ENCODE measurements around the gene EMX1. TPM values are rescaled to one million over a fixed set of nuclear protein-coding genes. Genes with fewer than 3 reads are reported as not detected.

Gene EMX1
- total RNA-seq (2014; rRNA removed; shearing (Covaris generic); ENCODE audit: low replicate concordance), result 0.55 and 0.81 TPM in 2 replicates

DNA sequence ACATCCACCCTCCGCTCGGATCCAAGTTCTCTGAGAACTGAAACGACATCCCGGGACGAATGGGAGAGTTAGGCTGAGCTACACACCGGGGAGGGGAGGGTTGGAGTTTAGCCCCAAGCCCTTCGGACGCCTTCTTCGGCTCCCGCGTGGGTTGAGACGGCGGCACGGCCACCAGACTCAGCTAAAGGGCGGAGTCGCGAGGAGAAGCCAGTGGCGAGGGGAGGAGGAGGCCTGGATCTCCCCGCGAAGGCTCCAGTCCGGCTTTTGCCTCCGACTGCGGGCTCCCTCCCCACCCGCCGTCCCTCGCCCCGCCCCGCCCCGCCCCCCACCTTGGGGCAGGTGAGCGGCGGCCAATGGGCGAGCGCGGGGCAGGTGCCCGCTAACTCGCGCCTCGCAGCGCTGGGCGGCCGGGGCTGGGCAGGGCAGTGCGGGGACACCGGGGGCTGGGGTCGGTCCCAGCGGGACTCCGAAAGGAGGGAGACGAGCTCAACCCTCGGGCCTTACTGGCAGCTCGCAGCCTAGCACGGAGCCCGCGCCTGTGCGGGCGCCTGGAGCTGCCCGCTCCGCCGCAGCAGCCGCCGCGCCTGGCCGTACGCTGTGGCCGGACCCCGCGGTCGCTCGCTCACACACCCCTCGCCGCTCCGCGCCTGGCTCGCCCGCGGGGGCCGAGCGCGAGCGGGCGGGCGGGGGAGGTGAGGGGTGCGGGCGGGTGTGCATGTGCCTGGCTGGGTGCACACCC, at the start of gene EMX1:
TSS of gene EMX1 (plus strand) at position 382 of the 739 bp plus-strand sequence. CDS start at position 716, 334 bp downstream.
- in situ Hi-C loops (cut with HindIII; ENCODE audit: low pct_unique_long_range_greater_than_20kb, low sequenced_read_pairs), result no loop called here

DNA sequence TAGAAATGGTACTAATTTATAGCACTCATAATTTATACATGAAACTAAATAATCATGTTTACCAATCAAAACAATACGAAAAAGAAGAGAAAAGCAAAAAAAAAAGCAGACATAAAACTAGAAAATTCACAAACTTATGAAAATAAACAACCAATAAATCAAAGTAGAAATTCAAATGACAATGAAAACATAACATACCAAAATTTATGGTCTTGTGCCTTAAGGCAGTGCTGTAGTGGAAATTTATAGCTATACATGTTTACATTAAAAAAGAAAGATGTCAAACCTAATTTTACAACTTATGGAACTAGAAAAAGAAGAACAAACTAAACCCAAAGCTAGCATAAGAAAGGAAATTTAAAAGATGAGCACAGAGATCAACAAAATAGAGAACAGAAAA, 46.3 kb upstream of the EMX1 start:
- DNase-seq (ENCODE audit: low read depth), result no peak

More for the DNA sequence above, at the start of gene EMX1:
- peak; percentile 67 for DNase-seq (ENCODE audit: low read depth)

GRCh38 chr2:72871880-72872279, 45.4 kb upstream of the EMX1 start:
- no peak for DNase-seq (ENCODE audit: low read depth)
- in situ Hi-C loops (cut with HindIII; ENCODE audit: low pct_unique_long_range_greater_than_20kb, low sequenced_read_pairs), result no loop called here

More for the DNA sequence above, 46.3 kb upstream of the EMX1 start:
- in situ Hi-C loops (cut with HindIII; ENCODE audit: low pct_unique_long_range_greater_than_20kb, low sequenced_read_pairs), result no loop called here

DNA sequence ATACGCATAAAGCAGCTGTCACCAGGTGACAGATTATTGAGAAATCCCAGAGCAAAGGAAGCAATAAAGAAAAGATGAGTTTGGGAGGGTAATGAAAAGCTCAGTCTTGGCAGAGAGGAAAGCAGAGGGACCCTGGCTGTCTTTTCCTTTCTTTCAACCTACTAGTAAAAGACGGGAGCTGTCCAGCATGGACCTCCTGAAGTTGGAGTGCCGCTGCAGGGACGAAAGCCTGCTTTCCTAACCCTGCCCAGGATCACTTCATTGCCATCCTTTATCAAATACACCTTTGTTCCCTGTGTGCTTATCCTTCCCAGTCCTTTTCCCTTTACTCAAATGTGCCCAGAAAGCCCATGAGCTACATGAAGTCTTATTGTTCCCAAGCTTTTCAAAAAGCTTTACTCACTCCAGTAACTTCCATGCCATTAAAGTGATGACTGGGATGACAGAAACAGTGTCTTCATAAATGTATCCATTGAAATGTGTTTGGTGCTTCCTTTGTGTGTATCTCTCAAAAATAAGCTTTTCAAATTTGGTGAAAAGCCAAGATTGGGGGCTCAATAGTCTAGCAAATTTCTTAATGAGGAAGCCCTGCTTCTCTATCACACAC, 33.9 kb upstream of the EMX1 start:
- DNase-seq (ENCODE audit: low read depth), result peak; percentile 52
- in situ Hi-C loops (cut with HindIII; ENCODE audit: low pct_unique_long_range_greater_than_20kb, low sequenced_read_pairs), result no loop called here

- DNase-seq (ENCODE audit: low read depth), result peak; percentile 10
- in situ Hi-C loops (cut with HindIII; ENCODE audit: low pct_unique_long_range_greater_than_20kb, low sequenced_read_pairs), result no loop called here
Measured at GRCh38 chr2:72886505-72887031, 30.8 kb upstream of the EMX1 start.

- peak; percentile 78 for DNase-seq (ENCODE audit: low read depth)
- in situ Hi-C loops (cut with HindIII; ENCODE audit: low pct_unique_long_range_greater_than_20kb, low sequenced_read_pairs), result no loop called here
Measured at GRCh38 chr2:72887032-72887739, 30.1 kb upstream of the EMX1 start, which contains the start of gene SPR. TSS of gene SPR (plus strand) at chr2:72887408. CDS start at chr2:72887433, 25 bp downstream.

DNA sequence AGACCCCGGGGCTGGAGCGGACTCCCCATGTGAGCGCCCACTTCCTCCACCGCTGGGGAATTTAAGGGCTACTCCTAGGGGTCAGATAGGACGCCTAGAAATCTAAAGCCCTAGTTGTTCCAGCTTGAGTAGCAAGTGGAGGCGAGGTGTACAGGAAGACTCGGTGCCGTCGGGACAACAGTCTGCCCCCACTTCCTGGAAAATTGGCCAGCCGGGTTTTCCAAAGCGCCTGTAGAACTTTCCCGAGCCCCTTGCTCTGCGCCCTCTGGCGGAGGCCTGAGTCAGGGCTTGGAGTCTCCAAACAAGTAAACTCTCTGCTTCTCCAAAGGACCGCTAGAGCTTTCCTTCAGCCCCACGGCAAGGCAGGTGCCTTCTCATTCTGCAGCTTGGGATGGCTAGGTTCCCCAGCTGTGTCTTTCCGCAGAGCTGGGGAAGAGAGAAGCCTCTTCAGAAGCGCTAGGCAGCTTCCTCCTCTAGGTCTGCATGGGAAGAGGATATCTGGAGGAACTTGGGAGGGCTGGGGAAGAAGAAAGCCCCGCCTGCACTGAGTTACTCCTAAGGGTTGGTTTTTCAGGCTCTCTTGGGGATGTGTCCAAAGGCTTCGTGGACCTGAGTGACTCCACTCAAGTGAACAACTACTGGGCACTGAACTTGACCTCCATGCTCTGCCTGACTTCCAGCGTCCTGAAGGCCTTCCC, 29.4 kb upstream of the EMX1 start:
- no peak for DNase-seq (ENCODE audit: low read depth)
- in situ Hi-C loops (cut with HindIII; ENCODE audit: low pct_unique_long_range_greater_than_20kb, low sequenced_read_pairs), result no loop called here

- in situ Hi-C loops (cut with HindIII; ENCODE audit: low pct_unique_long_range_greater_than_20kb, low sequenced_read_pairs), result no loop called here
- no peak for DNase-seq (ENCODE audit: low read depth)
Measured at GRCh38 chr2:72888438-72889202, 28.7 kb upstream of the EMX1 start.

- DNase-seq (ENCODE audit: low read depth), result no peak
- in situ Hi-C loops (cut with HindIII; ENCODE audit: low pct_unique_long_range_greater_than_20kb, low sequenced_read_pairs), result no loop called here
Measured at GRCh38 chr2:72889991-72890390, 27.3 kb upstream of the EMX1 start.

DNA sequence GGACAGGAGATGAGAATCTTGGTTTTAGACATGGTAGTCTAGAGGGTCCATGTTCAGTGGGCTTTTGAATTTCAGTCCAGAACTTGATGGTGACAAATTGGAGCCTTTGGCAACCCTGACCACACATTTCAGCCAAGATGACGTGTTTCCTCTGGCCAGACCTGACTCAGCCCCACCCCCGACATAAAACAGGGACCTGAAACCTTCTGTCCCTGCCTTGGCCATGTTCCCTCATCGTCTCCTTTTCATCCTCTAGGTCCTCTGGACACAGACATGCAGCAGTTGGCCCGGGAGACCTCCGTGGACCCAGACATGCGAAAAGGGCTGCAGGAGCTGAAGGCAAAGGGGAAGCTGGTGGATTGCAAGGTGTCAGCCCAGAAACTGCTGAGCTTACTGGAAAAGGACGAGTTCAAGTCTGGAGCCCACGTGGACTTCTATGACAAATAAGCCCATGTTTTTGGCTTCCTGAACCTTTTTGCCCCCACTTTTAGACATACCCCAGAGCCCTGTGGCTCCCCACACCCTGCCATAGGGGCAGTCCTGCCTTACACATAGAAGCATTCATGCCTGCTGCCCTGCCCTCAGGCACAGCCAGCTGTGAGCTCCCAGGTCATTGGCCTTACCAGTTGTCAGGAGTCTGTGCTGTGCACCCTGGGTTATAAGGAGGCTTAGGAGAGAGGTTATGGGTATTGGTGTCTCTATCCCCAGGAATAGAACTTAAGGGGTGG, 26.1 kb upstream of the EMX1 start:
- in situ Hi-C loops (cut with HindIII; ENCODE audit: low pct_unique_long_range_greater_than_20kb, low sequenced_read_pairs), result no loop called here
- no peak for DNase-seq (ENCODE audit: low read depth)

DNA sequence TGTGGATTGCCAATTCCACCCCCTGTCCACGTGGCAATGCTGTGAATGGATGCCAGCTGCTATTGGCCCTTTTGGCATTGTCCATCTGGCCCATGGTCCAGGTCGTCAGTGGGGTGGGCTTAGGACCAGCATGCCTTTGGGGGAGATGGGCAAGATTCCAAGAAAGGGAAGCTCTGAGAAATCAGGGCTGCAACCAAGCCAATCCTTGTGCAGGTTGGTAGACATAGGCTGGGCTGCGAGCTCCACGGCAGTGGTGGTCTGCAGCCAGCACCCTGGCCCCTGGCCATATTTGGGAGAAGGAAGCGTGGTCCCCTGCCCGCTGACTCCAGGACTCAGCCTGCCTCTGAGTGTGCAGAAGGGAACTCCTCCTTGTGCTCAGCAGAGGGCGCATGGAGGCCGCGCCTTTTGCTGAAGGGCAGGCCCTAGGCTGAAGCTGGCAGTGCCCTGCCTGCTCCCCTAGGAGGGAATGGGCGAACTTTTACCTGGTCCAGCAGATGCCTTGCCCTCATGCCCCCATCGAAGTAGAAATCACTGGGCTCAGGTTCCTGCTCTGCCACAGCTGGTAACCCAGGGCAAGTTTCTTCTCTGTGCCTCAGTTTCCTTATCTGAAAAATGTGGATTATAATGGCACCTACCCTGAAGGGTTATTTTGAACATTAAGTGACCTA, 24.7 kb upstream of the EMX1 start:
- no peak for DNase-seq (ENCODE audit: low read depth)
- in situ Hi-C loops (cut with HindIII; ENCODE audit: low pct_unique_long_range_greater_than_20kb, low sequenced_read_pairs), result no loop called here

- in situ Hi-C loops (cut with HindIII; ENCODE audit: low pct_unique_long_range_greater_than_20kb, low sequenced_read_pairs), result no loop called here
- DNase-seq (ENCODE audit: low read depth), result peak; percentile 65
Measured at GRCh38 chr2:72893594-72894319, 23.6 kb upstream of the EMX1 start.

- DNase-seq (ENCODE audit: low read depth), result no peak
- in situ Hi-C loops (cut with HindIII; ENCODE audit: low pct_unique_long_range_greater_than_20kb, low sequenced_read_pairs), result no loop called here
Measured at GRCh38 chr2:72894514-72894913, 22.8 kb upstream of the EMX1 start.

DNA sequence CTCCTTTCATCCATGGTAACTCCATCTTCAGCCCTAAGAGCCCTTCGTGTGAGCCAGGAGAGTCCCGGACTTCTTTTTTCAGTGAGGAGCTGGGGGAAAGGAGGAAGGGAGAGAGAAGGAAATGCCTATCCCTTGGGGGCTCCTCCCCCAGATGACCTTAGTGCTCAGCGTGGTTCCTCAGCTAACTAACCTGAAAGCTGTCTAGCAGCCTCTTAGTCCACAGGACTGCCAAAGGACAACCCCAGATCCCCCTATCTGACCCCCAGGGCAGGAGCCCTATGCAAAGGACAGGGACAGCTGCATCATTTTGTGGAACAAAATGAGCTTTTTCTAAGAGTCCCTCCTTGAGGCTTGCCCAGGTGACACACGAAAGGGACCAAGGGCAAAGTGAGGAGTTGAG, 22.2 kb upstream of the EMX1 start:
- DNase-seq (ENCODE audit: low read depth), result no peak
- in situ Hi-C loops (cut with HindIII; ENCODE audit: low pct_unique_long_range_greater_than_20kb, low sequenced_read_pairs), result no loop called here

DNA sequence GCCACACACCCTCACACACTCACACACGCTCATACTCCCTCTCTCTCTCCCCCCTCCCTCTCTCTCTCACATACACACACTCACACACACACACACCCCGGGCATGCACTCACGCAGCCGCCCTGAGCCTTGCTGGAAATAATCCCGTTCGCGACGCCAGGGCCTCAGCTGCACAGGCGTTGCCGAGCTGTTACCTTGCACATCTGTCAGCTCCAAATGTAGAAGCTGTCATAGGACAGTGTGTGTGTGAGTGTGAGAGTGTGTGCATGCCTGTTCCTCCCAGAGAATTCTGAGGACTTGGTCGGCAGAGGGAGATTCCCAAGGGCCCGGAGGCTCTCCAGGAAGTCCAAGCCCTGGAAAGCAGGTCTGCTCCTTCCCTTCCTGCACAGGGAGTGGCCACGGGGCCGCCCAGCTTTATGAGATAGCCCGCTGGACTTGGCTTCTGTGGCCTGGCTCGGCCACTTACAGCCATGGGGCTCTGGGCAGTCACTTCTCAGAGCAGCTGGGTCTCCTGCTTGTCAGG, 21.5 kb upstream of the EMX1 start:
- in situ Hi-C loops (cut with HindIII; ENCODE audit: low pct_unique_long_range_greater_than_20kb, low sequenced_read_pairs), result no loop called here
- no peak for DNase-seq (ENCODE audit: low read depth)

DNA sequence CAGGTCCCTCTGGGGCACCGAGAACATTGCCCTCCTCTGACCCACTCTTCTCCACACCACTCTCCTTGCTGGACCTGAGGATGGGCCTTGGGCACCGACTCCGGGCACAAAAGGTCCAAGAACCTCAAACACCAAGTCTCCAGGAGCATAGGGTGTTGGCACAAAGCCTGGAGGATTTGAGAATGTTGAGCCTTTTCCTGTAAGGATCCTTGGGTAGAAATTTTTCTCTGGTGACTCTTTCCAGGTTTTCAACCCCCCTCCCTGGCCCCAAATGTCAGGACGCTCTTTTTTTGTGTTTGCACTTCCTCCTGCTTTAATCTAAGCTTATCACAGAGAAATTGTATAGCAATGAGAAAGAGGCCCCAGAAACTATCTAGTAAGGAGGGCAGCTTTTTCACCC, 20.9 kb upstream of the EMX1 start:
- in situ Hi-C loops (cut with HindIII; ENCODE audit: low pct_unique_long_range_greater_than_20kb, low sequenced_read_pairs), result no loop called here
- no peak for DNase-seq (ENCODE audit: low read depth)
